Anterior cingulate cortex (tissue), 58 donors: Measurements from ENCODE around the gene COL16A1.

Source experiments
- DNase-seq, 58 donors: peaks; one replicate each; lab custom pipeline; 2025; lab: John Stamatoyannopoulos, UW

COL16A1 gene

GRCh38 chr1:31669433-31669785, 34.4 kb downstream of the COL16A1 start:
- DNase-seq: no peak

- no peak for DNase-seq
Measured at GRCh38 chr1:31668303-31668883, 35.4 kb downstream of the COL16A1 start.

- DNase-seq: no peak
Measured at GRCh38 chr1:31667065-31667785, 36.6 kb downstream of the COL16A1 start.

GRCh38 chr1:31666263-31666963, 37.4 kb downstream of the COL16A1 start:
- DNase-seq: peak in 34 of 58 donors; percentile 10 to 77 (median 42)

GRCh38 chr1:31665234-31665878, 38.5 kb downstream of the COL16A1 start:
- DNase-seq: no peak

- DNase-seq: no peak
Measured at GRCh38 chr1:31664528-31664927, 39.3 kb downstream of the COL16A1 start.

GRCh38 chr1:31663622-31664452, 40.0 kb downstream of the COL16A1 start:
- peak in 38 of 58 donors; percentile 4 to 72 (median 32) for DNase-seq

GRCh38 chr1:31662463-31662862, 41.4 kb downstream of the COL16A1 start:
- no peak for DNase-seq

GRCh38 chr1:31661856-31662255, 42.0 kb downstream of the COL16A1 start:
- DNase-seq: no peak

- DNase-seq: no peak
Measured at GRCh38 chr1:31660871-31661455, 42.9 kb downstream of the COL16A1 start.

GRCh38 chr1:31659889-31660288, 43.9 kb downstream of the COL16A1 start:
- DNase-seq: no peak

GRCh38 chr1:31658721-31659120, 45.1 kb downstream of the COL16A1 start:
- DNase-seq: no peak

- no peak for DNase-seq
Measured at GRCh38 chr1:31657972-31658510, 45.8 kb downstream of the COL16A1 start.

- no peak for DNase-seq
Measured at GRCh38 chr1:31657020-31657804, 46.6 kb downstream of the COL16A1 start.

GRCh38 chr1:31655756-31656155, 48.1 kb downstream of the COL16A1 start:
- DNase-seq: no peak

GRCh38 chr1:31655104-31655503, 48.7 kb downstream of the COL16A1 start:
- no peak for DNase-seq

- DNase-seq: no peak
Measured at GRCh38 chr1:31654474-31654776, 49.4 kb downstream of the COL16A1 start.

GRCh38 chr1:31653717-31654473, 49.9 kb downstream of the COL16A1 start:
- DNase-seq: no peak
